ENCODE measurements around the gene CASP10.

DNA sequence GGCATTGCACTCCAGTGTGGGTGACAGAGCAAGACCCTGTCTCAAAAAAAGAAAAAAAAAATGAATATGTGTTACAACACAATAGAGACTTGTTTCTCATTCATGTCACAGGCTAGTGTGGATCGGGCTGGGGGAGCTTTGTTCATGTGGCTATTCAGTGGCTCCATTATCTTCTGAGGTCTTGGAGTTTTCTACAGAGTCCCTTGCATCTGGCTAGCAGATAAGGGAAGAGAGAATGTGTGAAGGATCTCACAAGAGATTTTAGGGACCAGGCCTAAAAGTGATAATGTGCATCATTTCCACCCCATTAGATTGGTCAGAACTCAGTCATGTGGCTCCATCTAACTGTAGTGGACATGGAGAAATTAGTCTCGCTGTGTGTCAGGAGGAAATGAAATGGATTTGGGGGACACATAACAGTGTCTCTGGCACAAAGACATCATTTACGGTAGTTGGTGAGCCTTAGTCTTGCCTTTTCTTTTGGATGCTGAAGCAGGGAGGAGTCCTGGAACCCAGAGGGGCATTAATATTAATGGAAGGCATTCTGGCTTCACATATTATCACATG, 32.4 kb upstream of the CASP10 start:
- TF ChIP-seq, protein P1, sequence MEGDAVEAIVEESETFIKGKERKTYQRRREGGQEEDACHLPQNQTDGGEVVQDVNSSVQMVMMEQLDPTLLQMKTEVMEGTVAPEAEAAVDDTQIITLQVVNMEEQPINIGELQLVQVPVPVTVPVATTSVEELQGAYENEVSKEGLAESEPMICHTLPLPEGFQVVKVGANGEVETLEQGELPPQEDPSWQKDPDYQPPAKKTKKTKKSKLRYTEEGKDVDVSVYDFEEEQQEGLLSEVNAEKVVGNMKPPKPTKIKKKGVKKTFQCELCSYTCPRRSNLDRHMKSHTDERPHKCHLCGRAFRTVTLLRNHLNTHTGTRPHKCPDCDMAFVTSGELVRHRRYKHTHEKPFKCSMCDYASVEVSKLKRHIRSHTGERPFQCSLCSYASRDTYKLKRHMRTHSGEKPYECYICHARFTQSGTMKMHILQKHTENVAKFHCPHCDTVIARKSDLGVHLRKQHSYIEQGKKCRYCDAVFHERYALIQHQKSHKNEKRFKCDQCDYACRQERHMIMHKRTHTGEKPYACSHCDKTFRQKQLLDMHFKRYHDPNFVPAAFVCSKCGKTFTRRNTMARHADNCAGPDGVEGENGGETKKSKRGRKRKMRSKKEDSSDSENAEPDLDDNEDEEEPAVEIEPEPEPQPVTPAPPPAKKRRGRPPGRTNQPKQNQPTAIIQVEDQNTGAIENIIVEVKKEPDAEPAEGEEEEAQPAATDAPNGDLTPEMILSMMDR (IDR thresholded peaks at IDR 0.05) = no peak
- TF ChIP-seq POLR2A (IDR thresholded peaks at IDR 0.05) (no peak), EP300 (IDR thresholded peaks at IDR 0.05) (no peak)

All from tibial nerve (tissue), 4 donors.